Measurements from ENCODE around the gene CAMTA2.
"Not testable (repeated sequence)": the region's sequence is repeated elsewhere in the genome, so short reads cannot be mapped to it uniquely, and the experiment has no call there.

Gene CAMTA2

DNA sequence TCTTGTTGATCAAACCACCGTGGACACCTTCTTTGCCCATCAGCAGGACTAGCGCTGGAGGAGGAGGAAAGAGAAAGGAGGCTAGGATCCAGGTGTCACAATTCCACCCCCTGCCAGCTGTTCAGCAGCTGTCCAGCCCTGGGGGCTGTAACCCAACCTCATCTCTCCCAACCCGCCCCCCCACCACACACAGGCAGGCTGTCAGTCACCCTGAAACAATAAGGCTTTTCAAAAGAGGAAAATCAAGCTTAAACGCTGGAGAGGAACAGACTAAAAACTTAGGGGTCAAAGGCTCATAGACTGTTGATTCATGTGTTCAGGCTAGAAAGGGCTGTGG is 41.6 kb downstream of the CAMTA2 start:
- DNase-seq: no peak

DNA sequence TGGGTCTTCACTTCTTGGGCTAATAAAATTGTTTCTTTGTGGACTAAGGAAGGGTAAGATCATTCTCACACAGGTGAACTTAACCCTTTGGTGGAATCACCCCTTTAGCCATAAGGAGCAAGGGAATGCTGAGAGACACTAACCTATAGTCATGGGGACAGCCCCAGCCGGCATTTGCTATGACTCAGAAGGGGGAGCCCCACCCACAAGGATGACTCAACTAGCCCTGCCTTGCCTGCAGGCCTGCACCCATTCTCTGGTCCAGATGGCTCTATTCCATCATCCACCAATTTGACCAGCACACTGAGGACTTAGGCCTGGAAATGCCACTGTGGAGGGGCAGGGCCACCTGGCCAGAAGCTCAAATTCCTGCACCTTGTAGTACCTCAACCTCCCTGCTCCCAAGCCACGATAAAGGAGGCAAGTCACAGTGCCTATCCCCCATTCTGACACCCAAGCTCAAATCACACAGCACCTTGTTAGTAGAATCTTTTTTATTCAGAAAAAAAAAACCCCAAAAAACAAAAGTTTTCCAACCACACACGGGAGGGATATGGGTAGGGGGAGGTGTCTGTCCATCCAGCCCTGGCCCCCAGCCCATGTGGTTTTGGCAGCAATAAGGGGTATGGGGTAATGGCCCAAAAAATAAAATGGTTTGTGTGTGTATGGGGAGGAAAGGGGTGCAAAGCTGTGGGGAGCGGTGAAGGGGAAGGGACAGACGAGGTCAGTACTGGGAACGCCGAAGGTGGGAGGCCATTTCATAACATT is 42.1 kb downstream of the CAMTA2 start:
- DNase-seq: peak; percentile 88

DNA sequence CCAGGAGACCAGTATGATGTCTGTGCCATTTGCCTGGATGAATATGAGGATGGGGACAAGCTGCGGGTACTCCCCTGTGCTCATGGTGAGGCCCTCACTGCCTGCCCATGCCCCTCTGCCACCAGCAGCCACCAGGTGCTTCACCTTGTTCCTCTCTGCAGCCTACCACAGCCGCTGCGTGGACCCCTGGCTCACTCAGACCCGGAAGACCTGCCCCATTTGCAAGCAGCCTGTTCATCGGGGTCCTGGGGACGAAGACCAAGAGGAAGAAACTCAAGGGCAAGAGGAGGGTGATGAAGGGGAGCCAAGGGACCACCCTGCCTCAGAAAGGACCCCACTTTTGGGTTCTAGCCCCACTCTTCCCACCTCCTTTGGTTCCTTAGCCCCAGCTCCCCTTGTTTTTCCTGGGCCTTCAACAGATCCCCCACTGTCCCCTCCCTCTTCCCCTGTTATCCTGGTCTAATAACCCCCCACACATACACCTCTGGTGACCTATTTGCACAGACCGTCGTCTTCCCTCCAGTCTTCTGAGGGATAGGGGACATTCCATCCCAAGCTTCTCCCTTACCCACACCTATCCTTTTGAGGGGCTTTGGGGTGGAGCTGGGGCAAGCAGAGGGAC is 42.8 kb downstream of the CAMTA2 start:
- DNase-seq: peak; percentile 45

DNA sequence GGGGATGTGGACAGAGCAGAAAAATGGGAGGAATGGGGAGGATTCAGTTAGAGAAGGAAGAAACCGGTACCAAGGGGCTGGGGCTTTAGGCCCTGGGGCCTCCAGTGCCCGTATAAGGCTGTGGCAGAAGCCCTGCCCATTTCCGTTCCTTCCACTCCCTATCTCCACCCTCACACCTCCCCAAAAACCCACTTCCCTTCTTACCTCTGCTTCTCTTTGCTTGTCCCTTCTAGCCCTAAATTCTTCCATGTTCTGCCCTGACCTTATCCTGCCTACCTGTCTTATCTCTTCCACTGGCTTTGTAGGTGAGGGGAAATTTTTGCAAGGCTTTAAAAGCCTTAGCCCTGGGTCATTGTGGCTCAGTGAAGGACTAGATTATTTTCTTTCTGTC is 43.3 kb downstream of the CAMTA2 start:
- DNase-seq: peak; percentile 57

DNA sequence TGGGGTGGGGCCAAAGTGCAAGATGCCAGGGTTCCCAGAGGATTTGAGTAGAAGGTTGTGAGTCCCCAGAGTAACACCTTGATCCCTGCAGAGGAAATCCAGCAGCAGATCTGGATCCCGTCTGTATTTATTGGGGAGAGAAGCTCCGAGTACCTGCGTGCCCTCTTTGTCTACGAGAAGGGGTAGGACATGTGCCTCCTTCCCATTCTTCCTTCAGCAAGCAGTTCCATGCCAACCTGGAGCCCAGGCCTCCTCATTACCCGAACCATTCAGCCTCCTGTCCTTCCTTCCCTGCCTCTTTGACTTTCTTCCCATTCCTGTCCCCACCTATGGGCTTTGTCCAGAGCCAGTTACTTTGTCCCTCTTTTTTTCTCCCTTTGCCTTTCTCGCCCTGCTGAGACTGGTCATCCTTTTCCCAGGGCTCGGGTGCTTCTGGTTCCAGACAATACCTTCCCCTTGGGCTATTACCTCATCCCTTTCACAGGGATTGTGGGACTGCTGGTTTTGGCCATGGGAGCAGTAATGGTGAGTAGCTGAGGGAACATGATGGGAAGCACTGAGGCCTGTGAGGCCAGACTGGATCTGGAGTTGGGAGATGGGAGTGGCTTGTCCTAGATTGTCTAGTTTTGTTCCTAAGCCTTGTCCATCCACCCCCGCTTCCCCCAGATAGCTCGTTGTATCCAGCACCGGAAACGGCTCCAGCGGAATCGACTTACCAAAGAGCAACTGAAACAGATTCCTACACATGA is 44.5 kb downstream of the CAMTA2 start:
- no peak for DNase-seq

DNA sequence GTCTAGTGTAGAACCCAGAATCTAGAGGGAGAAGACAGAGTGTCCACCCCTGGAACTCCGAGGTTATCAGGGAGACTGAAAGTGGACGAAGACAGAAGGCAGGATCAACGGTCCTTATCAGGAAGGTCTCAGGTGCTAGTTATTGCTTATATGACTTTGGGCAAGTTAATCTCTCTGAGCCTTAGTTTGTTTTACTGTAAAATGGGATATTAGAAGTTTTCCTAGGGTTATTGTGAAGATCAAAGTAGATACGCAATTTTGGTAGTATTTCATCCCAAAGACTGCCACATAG is 46.2 kb downstream of the CAMTA2 start:
- no peak for DNase-seq

DNA sequence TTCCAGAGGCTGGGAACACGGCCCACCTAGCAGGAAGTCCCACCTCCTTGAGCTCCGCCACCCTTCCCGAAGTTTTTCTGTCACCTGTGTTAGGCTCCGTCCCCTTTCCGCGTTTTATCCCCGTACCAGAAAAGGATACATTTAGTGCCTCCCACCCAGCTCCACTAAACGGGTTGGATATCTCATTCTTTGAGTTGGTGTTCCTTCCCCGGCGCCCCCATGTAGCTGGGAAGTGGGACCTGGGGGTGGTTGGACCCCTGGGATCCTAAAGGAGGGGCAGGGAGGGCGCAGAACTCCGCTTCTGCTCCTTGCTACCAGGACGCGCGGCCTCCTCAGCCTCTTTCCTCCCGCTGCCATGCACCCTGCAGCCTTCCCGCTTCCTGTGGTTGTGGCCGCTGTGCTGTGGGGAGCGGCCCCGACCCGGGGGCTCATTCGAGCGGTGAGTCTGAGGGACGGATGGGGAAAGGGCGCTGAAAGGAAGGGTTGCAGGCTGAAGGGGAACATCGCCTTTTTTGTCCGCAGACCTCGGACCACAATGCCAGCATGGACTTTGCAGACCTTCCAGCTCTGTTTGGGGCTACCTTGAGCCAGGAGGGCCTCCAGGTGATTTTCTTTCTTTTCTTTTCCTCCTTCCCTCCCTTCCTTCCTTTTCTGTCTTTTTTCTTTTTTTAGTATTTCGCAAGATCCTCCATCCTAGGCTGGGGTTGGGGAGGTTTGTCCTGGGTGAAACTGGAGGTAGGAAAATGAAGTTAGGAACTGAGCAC is 46.7 kb downstream of the CAMTA2 start:
- peak; percentile 41 for DNase-seq

DNA sequence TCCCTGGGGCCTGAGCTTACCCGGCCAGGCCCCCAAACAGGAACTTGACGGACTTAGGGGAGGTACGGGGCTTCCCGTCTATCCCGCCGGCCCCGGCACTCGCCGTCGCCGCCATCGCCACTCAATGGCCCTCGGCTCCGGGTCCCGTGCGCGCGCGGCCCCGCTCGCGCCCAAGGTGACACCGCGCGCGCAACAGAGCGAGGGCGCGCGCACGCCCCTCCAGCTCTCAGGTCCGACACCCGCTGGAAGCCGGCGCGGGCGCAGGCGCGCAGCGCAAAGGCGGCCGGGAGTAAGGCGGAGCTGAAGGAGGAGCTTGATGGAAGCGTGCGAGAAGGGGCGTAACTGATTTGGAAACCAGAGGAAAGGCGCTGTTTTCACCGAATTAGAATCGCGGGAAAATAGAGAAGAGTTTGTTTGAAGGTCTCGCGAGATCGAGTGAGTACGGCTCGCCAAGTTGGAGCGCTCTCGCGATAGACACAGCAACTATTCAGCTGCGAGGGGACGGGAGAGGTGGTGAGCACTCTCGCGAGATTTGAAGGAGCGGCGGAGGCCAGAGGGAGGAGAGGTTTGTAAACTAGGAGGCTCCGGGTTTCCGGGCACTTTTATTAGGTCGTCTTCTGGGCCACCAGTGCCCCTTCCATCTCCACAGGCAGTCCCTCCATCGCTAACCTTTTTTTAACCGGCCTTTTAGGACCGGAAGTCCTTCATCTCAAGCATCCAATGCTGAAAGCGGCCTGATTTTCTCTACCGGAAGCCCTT is 47.5 kb downstream of the CAMTA2 start, which contains the start of the genes RNF167 and SLC25A11:
TSS of gene RNF167 (plus strand) at position 473 of the 759 bp plus-strand sequence. CDS start 642 bp downstream, outside the sequence.
TSS of gene SLC25A11 (minus strand) at position 251 of the 759 bp plus-strand sequence. CDS start at position 115, 136 bp downstream.
- peak; percentile 98 for DNase-seq

DNA sequence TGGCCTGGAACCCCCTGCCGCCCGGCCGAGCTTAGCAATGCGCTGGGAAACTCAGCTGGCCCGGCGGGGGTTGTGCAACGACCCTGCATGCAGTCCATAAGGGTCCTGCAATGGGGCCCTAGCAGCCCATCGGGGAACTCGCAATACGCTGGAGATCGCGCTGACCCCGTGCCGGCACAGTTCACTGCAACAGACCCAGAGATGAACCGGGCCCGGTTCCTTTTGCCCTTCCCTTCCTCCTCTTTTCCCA is 48.0 kb downstream of the CAMTA2 start:
- DNase-seq: peak; percentile 29

DNA sequence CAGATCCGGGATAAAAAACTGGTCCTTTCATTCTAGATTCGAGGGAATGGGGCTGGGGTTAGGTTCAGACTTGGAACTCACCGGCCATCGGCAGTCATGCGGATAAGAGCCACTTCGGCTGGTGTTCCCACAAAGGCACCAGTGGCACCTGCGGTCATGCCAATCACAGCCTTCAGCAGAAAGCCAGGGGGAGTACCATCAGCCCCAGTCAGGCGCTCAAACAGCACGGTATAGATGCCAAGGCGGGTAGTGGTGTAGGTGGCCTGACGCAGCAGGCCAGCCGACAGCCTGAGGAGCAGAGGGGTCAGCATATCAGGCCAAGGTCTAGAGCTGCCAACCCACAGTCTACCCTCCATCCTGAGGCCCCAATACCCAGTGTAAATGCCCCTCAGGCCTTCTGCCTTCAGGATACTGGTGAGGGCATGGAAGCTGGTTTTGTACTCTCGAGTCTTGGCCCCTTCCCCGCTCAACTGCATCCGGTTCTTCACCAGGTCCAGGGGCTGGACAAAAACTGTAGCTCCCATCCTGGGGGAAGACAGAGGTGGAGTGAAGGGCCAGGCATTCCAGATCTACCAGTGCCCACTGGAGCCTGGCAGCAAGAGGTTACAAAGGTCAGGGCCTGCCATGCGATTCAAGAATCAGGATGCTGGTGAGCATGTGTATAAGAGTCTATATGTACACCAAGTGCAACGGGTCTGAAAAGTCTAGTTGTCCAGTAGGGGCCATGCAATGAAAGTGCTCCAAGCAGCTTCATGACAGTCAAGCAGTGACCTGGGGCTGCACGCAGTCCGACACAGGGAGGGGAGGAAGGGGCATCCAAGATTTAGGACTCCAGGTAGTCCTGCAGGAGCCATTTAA is 48.6 kb downstream of the CAMTA2 start:
- DNase-seq: no peak

DNA sequence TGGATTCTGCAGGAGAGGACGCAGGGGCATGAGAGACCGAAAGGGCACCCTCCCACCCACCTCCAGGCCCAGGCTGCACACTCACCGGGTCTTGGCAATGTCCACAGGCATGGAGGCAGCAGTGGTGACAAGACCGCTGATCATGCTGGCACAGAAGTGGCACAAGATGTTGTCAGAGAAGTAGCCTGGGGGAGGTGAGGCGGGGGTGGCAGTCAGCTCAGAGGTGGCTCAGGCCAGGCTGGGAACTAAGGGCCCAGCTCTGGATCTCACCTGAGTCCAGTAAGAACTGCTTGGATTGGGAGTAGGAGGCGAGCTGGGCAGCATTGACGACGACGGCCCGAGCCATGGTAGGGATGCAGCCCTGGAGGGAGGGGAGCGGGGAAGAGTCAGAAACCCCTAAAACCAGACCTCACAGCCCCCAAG is 49.4 kb downstream of the CAMTA2 start:
- DNase-seq: no peak

DNA sequence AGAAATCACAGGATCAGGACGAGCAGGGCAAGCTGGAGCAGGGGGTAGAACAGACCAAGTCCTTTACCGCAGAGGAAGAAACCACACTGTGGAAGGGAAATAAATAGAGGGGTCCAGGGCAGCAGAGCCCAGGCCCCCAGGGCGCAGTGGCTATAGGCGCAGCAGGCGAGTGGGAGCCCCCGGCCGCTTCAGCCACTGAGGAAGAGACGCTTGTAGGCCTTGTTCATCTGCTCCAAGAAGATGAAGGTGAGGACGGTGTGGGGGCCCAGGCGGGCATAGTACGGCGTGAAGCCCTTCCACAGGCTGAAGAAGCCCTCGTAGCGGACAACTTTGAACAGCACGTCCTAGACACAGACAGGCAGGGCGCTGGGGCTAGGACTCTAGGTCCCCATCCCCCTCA is 49.9 kb downstream of the CAMTA2 start:
- DNase-seq: no peak

DNA sequence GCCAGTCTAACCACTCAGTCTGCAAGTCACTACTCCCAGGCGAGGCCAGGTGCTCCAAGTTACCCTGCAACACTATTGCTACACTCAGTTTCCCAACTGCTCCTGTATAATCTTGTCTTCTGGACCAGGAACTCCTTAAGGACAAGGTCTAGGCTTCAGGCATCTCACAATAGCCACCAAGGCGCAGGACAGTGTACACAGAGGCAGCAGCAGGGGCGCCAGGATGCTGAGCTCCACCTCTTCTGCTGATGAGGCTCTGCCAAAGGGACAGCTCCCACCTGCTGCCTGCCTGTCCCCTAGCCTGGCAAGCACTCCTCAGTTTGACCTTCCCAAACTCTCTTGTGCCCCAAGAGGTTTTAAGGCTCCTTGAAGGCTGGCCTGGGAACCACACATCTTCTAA is 51.0 kb downstream of the CAMTA2 start:
- no peak for DNase-seq

DNA sequence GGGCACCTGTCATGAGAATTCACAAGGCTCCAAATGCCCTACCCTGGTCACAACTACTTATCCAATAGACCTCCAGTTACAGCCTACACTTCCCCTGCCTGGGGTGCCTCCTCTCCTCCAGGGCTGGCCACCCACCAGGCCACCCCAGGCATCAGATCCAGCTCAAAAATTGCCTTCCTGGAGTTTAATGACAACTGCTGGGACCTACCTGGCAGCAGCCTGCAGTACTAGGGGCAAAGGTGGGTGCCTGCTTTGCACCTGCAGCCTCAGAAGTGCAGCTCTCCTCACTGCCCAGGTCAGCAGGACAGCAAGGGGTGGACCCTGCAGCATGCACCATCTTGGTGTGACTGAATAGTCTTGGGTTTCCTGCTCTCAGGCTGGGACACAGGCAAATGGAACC is 51.8 kb downstream of the CAMTA2 start:
- DNase-seq: no peak

DNA sequence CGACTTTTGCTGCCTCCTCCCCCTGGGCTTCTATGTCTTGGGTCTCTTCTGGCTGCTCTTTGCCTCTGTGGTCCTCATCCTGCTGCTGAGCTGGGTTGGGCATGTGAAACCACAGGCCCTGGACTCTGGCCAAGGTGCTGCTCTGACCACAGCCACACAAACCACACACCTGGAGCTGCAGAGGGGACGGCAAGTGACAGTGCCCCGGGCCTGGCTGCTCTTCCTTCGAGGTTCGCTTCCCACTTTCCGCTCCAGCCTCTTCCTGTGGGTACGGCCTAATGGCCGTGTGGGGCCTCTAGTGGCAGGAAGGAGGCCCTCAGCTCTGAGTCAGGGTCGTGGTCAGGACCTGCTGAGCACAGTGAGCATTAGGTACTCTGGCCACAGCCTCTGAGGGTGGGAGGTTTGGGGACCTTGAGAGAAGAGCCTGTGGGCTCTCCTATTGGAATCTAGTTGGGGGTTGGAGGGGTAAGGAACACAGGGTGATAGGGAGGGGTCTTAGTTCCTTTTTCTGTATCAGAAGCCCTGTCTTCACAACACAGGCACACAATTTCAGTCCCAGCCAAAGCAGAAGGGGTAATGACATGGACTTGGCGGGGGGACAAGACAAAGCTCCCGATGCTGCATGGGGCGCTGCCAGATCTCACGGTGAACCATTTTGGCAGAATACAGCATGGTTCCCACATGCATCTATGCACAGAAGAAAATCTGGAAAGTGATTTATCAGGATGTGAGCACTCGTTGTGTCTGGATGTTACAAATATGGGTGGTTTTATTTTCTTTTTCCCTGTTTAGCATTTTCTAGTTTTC is 53.1 kb downstream of the CAMTA2 start:
- no peak for DNase-seq

DNA sequence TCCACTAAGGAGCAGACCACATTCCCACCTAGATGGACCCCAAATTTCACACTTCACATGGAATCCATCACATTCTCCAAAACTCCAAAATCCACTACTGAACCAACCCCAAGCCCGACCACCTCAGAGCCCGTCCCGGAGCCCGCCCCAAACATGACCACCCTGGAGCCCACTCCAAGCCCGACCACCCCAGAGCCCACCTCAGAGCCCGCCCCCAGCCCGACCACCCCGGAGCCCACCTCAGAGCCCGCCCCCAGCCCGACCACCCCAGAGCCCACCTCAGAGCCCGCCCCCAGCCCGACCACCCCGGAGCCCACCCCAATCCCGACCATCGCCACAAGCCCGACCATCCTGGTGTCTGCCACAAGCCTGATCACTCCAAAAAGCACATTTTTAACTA is 53.8 kb downstream of the CAMTA2 start:
- no peak for DNase-seq

DNA sequence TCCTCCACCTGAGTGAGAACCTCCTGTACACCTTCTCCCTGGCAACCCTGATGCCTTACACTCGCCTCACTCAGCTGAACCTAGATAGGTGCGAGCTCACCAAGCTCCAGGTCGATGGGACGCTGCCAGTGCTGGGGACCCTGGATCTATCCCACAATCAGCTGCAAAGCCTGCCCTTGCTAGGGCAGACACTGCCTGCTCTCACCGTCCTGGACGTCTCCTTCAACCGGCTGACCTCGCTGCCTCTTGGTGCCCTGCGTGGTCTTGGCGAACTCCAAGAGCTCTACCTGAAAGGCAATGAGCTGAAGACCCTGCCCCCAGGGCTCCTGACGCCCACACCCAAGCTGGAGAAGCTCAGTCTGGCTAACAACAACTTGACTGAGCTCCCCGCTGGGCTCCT is 54.7 kb downstream of the CAMTA2 start:
- DNase-seq: no peak

DNA sequence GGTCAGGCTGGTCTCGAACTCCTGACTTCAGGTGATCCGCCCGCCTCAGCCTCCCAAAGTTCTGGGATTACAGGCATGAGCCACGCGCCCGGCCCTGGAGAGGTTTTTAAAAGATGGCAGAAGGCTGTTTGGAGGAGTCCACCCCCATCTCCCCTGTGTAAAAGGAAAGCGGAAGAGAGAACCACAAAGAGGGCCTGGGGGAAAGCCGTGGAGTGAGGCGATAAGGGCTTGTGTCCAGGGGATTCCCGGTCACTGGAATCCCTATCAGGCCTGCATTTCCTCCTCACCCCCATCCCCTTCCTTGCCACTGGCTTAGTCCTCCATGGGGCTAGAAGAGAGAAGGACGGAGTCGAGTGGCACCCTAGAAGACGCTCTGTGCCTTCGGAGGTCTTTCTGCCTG is 55.5 kb downstream of the CAMTA2 start, which contains the start of gene GP1BA:
TSS of gene GP1BA (plus strand) at position 315 of the 400 bp plus-strand sequence. CDS start 328 bp downstream, outside the sequence.
- no peak for DNase-seq

DNA sequence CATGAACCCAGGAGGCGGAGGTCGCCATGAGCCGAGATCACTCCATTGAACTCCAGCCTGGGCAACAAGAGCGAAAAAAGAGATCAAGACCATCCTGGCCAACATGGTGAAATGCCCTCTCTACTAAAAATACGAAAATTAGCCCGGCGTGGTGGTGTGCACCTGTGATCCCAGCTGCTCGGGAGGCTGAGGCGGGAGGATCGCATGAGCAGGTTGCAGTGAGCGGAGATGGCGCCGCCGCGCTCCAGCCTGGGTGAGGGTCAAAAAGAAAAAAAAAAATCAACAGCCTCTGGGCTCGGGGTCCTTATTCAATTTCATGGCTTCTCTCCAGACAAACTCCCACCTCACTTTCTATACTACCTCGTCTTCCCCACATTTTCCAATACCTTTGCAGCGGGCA is 58.6 kb downstream of the CAMTA2 start:
- DNase-seq: no peak

DNA sequence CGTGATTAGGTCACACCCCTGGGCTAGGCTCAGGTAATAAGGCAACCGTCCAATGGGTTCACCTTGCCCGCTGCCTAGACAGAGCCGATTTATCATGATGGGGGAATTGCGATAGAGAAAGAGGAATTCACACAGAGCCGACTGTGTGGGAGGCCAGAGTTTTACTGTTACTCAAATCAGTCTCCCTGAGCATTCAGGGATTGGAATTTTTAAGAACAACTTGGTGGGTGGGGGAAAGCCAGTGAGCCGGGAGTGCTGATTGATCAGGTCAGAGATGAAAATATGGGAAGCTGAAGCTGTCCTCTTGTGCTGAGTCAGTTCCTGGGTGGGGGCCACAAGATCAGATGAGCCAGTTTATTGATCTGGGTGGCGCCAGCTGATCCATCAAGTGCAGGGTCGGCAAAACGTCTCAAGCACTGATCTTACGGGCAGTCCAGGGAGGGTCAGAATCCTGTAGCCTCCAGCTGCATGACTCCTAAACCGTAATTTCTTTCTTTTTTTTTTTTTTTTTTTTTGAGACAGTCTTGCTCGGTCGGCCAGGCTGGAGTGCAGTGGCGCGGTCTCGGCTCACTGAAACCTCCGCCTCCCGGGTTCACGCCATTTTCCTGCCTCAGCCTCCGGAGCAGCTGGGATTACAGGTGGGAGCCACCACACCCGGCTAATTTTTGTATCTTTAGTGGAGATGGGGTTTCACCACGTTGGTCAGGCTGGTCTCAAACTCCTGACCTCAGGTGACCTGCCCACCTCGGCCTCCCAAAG is 60.7 kb downstream of the CAMTA2 start:
- DNase-seq: not testable (repeated sequence)
